HG03558 (cell line): ENCODE data around the gene GLE1.

Experiments
- ATAC-seq: cut with Tn5 transposase; IDR thresholded peaks from one replicate; pipeline ENCODE4 v1.9.1; 2021; ENCODE audit warnings: moderate number of reproducible peaks; ENCODE audit not compliant: unreplicated experiment; ENCODE audit errors: extremely low read depth

Gene GLE1, protein sequence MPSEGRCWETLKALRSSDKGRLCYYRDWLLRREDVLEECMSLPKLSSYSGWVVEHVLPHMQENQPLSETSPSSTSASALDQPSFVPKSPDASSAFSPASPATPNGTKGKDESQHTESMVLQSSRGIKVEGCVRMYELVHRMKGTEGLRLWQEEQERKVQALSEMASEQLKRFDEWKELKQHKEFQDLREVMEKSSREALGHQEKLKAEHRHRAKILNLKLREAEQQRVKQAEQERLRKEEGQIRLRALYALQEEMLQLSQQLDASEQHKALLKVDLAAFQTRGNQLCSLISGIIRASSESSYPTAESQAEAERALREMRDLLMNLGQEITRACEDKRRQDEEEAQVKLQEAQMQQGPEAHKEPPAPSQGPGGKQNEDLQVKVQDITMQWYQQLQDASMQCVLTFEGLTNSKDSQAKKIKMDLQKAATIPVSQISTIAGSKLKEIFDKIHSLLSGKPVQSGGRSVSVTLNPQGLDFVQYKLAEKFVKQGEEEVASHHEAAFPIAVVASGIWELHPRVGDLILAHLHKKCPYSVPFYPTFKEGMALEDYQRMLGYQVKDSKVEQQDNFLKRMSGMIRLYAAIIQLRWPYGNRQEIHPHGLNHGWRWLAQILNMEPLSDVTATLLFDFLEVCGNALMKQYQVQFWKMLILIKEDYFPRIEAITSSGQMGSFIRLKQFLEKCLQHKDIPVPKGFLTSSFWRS

DNA sequence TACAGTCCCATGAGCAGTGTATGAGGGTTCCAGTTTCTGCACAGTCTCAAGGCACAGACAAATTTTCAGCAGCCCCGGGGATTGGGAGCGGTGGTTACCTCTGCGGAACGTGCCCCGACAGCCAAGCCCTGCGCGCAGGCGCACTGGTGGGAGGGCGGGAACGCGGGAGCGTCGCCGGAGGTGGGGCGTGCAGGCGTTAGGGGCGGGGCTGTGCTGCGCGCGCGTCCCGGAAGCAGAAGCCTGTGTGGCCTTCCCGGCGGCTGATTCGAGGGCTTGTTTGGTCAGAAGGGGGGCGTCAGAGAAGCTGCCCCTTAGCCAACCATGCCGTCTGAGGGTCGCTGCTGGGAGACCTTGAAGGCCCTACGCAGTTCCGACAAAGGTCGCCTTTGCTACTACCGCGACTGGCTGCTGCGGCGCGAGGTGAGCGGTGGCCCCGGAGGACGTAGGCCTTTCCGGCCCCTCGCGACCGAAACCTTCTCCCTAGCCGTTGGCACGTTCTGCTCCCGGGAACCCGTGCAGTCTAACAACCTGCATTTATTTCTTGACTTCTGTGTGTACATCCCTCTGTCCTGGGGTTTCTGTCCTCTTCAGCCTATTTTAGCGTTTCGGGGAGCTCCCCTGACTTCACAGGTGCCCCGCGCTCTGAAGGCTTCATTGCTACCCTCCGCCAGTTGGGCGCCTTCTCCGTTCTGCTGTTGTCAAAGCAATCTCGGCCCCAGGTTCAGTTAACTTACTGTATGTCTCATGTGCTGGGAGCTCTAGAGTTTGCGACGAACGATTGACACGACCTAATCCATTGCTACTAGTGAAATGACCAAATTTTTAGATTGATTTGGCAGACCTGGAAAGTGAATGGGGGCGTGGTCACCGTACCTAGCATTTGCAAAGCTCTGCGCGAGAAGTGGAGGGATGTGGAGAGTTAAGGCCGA, at the start of gene GLE1:
Gene GLE1 (plus strand): TSS at position 235 of the 929 bp plus-strand sequence. CDS start 87 bp downstream, at position 322.
- ATAC-seq: peak; percentile 77

DNA sequence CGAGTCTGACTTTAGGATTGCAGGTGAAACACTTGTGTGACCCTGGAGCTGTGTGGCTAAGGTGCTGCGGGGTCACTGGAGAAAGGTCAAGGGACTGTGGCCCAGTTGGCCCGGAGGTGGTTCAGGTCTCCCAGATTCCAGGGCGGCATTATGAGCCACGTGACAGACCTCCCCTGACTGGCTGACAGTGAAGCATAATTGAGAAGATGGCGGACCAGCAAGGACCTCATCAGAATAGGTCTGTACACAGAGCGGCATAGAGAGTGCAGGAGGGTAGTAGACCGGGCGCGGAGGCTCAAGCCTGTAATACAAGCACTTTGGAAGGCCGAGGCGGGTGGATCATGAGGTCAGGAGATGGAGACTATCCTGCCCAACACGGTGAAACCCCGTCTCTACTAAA, 49.5 kb upstream of the GLE1 start:
- ATAC-seq: no peak

DNA sequence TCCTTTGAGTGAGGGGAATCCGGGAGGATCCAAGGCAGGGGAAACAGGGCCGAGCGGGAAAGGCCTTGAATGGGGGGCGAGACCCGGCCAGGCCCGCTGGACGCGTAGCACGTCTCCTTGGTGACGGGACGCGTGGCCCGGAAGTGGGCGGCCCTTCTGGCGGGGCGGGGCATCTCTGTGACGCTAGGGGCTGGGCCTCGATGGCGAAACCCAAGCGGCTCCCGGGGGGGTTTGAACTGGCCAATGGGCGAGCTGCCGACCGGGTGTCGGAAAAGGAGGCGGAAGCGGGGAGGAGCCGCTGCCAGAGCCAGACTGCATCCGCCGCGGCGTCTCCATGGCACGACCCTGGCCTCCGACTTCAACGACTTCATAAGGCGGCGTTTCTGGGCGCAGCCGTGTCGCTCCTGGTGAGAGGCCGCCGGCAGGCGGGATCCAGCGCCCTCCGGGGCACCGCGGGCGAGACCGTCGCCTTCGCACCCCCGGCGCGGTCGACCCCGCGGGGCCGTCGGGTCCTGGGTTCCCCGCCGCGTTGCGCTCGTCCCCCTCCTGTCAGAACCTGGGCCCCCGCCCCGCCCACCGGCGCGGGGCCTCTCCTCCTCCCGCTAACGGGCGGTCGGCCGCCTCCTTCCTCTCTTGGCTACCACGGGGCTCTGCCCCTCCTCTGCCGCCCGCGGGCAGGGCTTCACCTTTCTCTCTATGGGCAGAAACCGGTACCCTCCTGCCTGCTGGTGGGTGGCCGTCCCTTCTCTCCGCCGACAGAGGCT, 48.5 kb upstream of the GLE1 start, which contains the start of gene ODF2:
Gene ODF2 (plus strand): TSS at position 158 of the 764 bp plus-strand sequence. CDS start 86 bp downstream, at position 244.
- ATAC-seq: peak; percentile 58

DNA sequence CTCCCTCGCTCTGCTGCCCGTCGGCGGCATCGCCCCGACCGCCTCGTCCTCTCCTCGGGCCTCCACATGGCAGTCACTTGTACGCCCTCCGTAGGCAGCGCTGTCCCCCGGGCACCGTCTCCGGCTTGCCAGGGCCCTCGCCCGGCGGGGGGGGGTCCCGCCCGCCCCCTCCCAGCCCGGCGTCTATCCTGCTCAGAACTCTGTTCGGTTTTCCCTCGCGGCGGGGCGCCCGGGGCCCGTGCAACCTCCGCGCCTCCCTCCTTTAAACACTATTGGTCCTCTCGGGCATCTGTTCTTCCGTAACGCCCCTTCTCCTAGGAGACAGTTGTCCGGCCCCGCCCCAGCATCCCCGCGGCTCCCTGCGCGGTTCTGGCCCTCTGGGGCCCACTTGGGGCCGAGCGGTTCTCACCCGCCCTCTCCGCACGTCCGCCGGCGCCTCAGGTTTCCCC, 47.9 kb upstream of the GLE1 start:
- ATAC-seq: peak; percentile 28

DNA sequence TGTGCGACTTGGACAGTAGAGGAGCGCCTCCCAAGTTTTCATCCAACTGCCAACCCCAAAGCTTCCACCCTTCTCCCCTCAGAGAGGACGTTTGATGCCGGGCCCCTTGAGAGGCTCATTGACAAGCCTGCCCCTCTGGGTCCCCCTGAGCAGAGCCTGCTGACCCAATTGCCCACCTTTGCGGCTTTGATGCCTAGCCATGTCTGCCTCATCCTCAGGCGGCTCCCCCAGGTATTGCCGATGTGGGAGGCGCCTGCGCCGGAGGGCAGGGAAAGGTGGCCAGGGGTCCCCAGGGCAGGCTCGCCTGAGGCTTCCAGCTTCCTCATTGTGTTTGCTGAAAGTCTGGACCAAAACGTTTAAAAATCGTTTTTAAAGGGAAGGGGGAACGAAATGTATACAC, 47.3 kb upstream of the GLE1 start:
- ATAC-seq: no peak

DNA sequence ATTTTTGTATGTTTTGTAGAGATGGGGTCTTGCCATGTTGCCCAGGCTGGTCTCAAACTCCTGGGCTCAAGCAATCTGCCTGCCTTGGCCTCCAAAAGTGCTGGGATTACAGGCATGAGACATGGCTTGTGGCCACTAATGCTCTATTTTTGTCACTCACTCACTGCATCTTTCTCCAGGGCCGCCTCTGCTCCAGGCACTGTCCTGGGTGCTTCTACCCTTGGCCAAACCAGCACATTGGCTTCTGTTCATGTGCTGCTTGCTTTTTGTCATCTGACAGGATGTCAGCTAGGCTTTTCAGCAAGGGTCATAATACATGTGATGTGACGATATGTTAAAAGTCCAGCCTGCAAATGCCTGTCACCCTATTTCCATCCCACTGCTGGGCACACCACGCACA, 45.5 kb upstream of the GLE1 start:
- ATAC-seq: no peak

DNA sequence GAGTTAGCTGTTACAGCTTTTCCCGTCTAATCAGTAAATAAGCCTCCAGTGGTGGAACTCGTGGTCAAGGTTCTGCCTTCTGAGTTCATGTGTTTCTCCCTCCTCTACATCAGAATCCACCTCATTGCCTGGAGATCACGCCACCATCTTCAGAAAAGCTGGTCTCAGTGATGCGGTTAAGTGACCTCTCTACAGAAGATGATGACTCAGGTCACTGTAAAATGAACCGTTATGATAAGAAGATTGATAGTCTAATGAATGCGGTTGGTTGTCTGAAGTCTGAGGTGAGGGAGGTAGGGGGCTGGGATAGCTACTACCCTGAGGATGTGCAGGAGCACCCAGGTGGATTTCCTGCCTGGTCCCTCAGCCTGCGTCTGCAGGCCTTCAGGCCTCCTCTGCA, 35.4 kb upstream of the GLE1 start:
- ATAC-seq: no peak

DNA sequence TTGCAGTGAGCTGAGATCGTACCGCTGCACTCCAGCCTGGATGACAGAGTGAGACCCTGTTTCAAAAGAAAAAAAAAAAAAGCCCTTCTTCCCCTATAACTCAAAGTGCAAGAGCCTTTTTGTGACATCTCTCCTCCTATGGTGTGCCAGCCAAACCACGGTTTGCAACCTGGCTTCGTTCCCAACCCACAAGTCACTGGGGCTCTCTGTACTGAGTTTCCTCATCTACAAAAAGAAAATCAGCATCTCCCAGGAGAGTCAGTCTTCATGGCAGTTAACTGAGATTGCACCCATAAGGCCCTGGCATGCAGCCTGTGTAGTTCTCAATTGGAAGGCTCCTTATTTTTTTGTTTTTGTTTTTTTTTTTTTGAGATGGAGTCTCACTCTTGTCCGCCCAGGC, 34.0 kb upstream of the GLE1 start:
- ATAC-seq: no peak

DNA sequence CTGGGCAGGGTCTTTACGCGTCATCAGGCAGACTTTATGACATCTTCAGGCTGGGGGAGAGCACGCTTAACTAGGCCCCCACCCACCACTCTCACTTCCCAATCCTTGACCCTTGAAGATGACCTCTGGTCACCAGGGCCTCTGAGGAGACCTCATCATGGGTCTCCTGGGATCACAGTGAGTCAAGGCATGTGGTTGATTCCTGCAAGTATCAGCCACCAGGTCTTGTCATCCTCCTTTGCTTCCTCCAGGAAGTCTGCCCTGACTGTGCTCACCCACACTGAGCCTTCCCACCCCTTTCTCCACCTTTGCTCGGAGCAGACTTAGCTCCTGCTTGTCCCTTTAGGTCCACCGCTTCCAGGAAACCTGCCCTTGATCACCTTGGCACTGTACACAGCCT, 31.4 kb upstream of the GLE1 start:
- ATAC-seq: no peak

DNA sequence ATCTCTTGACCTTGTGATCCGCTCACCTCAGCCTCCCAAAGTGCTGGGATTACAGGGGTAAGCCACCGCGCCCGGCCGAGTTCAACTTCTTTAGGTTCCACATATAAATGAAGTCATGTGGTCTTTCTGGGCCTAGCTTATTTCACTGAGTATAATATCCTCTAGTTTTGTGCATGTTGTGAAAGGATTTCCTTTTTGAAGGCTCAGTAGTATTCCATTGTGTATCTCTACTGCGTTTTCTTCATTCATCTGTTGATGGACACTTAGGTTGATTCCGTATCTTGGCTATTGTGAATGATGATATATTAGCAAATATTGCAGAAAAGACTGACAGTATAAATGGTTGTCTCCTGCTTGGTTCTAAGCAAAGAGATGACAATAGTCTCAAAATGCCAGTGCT, 28.7 kb upstream of the GLE1 start:
- ATAC-seq: no peak

DNA sequence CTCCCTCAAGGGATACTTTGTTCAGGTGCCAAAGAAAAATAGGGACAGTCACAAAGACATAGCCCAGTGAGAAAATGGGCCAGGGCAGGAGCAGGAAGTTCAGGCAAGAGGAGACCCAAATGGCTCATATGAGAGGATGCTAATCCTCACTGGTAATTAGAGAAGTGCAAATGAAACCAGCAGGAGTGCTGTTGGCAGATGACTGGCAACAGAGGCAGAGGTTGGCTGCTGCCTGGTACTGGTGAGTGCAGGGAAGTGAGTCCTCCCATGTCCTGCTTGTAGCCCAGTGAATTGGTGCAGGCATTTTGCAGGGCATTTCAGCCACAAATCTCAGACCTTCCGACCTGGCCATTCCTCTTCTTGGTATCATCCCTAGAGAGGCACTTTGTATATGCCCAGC, 25.3 kb upstream of the GLE1 start:
- ATAC-seq: no peak

DNA sequence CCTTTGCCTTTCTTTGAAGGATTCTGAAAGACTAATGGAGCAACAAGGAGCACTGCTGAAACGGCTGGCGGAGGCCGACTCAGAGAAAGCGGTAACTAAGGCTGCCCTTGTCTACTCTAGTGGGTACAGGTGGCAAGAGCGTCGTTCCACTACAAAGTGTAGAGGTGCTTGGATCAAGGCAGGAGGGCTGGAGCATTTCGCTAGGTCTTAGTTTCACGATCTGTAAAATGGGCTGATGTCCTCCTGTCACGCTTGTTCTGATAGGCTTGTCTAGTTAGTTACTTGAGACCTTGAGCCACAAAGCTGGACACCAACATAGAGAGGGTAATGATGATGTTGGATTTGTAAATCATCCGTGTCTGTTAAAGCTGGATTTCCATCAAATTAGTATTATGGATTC, 23.0 kb upstream of the GLE1 start:
- ATAC-seq: no peak

DNA sequence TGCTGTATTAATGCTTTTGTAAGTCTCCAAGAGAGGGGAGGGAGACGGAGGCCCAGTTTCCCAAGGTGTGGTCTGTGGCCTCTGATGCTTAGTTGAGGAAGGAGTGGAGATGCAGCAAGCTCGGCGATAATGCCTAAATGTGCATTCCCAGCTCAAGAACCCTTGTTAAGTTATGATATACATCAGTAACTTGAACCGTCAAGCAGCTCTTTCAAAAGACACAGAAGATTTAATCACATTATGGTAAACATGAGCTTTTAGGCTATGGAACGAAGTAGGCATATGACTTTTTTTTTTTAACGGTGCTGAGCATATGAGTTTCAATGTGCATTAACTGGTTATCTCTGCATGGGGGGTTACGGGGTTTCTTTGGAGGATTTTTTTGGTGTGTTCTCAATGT, 22.3 kb upstream of the GLE1 start:
- ATAC-seq: no peak

DNA sequence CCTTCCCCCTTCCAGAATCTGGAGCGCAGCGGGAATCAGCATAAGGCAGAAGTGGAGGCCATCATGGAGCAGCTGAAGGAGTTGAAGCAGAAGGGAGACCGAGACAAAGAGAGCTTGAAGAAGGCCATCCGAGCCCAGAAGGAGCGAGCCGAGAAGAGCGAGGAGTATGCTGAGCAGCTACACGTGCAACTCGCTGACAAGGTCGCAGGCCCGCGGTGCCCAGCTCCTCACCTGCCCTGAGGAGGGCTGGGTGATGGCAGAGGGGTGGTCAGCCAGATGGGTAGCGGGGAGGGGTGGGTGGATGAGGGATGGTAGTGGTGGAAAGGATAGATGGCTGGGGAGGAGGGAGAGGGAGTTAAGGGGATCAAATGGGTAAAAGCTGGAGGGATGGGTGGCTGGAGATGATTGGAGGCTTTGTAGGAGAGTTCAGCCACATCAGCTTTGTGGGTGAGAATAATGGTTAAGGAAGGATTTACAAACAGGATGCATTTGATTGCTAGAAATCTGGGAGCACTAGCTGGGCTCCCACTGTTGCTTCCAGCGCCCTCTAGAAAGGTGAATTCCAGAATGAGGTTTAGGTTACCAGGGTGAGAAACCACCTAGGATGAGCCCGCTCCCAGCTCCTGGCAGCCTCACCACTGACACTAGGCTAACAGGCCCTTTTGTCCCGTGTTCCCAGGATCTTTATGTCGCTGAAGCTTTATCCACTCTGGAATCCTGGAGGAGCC, 19.7 kb upstream of the GLE1 start:
- ATAC-seq: no peak

DNA sequence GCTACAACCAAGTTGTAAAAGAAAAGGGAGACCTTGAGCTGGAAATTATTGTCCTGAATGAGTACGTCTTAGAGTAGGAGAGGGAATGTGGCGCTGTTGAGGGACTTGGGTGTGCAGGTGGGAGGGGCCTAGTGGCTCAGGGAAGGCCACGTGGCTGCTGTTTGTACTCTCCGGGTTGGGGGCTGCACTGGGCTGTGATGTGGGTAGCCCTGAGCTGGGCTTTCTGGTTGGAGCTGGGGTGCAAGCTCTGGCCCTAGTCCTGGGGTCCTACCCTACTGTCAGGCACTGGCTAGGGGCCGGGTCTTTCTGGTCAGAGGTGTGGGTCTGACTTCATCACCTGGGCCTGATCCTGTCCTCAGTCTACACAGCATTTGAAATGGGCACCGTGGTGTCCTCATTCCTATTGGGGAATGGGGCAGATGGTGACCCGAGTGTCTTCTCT, 19.1 kb upstream of the GLE1 start:
- no peak for ATAC-seq

DNA sequence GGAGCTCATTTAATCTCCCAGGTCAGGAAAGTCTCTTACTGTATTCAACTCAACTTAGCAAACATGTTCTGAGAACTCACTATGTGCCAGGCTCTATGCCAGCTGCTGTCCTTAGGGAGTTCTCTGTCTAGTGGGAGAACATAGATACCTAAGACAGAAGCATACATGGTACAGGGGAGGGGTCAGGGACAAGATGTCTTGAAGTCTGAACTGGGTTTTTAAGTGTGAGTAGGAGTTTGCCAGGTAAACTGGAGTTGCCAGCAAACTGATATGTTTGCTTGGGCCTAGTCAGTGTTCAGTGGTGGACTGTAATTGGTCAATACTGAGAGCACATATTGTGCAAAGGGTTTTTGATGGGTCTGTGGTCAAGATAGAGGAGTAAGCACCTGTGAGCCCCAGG, 18.3 kb upstream of the GLE1 start:
- ATAC-seq: no peak

DNA sequence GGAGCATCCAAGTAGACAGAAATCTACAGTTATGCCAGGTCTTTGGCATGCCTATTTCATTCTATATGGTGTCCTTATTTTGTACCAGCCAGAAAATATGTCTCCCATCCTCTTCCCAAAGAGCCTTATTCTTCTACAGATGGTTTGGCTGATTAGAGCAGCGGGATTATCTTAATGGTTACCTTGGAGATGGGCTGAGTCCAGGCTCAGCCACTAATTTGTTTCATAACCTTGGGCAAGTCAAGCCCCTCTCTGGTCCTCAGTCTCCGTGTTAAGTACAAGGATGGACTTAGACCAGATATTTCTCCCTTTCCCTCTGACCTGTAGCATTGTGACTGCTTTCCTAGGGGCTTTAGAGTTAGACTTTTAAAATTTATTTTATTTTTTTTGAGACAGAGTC, 11.1 kb upstream of the GLE1 start:
- ATAC-seq: no peak

DNA sequence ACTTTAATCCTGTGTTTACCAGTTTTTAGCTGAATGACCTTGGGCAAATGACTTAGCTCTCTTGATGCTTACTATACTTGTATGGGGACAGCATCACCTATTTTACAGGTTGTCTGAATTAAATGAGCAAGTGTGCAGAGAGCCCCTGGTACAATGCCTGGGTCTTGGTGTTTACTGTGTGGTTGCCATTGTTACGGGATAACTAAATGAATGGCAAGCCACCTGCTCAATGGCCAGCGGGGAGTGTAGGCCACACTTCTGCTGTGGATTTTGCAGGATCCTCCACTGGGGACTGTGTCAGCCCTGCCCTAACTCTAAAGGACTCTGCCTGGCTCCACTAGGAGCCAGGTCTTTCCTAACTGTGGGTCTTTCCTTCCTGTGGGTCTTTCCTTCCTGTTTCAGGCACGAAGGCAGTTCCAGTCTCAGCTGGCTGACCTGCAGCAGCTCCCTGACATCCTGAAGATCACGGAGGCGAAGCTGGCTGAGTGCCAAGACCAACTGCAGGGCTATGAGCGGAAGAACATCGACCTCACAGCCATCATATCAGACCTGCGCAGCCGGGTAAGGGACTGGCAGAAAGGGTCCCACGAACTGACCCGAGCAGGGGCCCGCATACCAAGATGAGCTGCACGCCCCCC, 10.3 kb upstream of the GLE1 start:
- ATAC-seq: no peak

DNA sequence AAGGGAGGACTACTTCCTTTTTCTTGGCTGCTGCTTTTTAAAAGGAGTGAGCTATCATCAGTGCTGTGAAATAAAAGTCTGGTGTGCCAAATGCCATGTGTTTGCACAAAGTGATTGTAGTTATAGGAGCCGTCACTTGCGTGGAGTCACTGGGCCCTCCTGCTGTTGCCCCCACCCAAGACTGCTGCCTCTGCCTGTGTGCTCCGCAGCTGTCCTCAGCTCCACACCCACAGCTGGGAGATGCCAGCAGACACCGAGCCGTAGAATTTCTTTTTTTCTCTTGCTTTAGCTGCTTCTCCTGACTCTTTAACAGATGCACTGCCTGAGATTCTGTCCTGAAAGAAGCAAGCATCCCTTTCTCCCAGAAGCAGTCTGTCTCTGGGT, 9.8 kb upstream of the GLE1 start:
- no peak for ATAC-seq
